ENCODE measurements around the gene RBBP8NL.

DNA sequence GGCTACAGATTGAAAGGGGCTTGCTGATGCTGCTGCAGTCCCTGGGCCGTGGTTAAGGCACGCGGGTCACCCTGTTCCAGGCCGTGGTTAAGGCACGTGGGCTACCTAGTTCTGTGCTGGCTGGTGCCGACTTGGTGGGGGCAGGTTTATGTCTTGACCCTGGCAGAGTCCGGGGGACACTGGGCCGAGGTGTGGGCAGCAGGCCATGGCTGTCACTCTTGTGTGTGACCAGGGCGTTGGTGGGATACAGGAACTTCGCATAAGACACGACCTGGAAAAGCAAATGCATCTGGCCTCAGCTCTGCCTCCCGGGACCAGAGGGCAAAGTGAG is 34.0 kb downstream of the RBBP8NL start:
- TF ChIP-seq, protein P1, sequence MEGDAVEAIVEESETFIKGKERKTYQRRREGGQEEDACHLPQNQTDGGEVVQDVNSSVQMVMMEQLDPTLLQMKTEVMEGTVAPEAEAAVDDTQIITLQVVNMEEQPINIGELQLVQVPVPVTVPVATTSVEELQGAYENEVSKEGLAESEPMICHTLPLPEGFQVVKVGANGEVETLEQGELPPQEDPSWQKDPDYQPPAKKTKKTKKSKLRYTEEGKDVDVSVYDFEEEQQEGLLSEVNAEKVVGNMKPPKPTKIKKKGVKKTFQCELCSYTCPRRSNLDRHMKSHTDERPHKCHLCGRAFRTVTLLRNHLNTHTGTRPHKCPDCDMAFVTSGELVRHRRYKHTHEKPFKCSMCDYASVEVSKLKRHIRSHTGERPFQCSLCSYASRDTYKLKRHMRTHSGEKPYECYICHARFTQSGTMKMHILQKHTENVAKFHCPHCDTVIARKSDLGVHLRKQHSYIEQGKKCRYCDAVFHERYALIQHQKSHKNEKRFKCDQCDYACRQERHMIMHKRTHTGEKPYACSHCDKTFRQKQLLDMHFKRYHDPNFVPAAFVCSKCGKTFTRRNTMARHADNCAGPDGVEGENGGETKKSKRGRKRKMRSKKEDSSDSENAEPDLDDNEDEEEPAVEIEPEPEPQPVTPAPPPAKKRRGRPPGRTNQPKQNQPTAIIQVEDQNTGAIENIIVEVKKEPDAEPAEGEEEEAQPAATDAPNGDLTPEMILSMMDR (IDR thresholded peaks at IDR 0.05; ENCODE audit: low read depth, low read length, missing input control): no peak
- TF ChIP-seq YY1 (IDR thresholded peaks at IDR 0.05): no peak
- TF ChIP-seq, protein P2, sequence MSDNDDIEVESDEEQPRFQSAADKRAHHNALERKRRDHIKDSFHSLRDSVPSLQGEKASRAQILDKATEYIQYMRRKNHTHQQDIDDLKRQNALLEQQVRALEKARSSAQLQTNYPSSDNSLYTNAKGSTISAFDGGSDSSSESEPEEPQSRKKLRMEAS (IDR thresholded peaks at IDR 0.05): no peak
- TF ChIP-seq, protein P3, sequence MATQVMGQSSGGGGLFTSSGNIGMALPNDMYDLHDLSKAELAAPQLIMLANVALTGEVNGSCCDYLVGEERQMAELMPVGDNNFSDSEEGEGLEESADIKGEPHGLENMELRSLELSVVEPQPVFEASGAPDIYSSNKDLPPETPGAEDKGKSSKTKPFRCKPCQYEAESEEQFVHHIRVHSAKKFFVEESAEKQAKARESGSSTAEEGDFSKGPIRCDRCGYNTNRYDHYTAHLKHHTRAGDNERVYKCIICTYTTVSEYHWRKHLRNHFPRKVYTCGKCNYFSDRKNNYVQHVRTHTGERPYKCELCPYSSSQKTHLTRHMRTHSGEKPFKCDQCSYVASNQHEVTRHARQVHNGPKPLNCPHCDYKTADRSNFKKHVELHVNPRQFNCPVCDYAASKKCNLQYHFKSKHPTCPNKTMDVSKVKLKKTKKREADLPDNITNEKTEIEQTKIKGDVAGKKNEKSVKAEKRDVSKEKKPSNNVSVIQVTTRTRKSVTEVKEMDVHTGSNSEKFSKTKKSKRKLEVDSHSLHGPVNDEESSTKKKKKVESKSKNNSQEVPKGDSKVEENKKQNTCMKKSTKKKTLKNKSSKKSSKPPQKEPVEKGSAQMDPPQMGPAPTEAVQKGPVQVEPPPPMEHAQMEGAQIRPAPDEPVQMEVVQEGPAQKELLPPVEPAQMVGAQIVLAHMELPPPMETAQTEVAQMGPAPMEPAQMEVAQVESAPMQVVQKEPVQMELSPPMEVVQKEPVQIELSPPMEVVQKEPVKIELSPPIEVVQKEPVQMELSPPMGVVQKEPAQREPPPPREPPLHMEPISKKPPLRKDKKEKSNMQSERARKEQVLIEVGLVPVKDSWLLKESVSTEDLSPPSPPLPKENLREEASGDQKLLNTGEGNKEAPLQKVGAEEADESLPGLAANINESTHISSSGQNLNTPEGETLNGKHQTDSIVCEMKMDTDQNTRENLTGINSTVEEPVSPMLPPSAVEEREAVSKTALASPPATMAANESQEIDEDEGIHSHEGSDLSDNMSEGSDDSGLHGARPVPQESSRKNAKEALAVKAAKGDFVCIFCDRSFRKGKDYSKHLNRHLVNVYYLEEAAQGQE (IDR thresholded peaks at IDR 0.05): no peak
- TF ChIP-seq JUND (IDR thresholded peaks at IDR 0.05): no peak
- TF ChIP-seq TAF1 (conservative IDR thresholded peaks at IDR 0.05): no peak
- no peak for TF ChIP-seq HNF4A (conservative IDR thresholded peaks at IDR 0.05)
- no peak for TF ChIP-seq RAD21 (IDR thresholded peaks at IDR 0.05)
- TF ChIP-seq, protein P4, sequence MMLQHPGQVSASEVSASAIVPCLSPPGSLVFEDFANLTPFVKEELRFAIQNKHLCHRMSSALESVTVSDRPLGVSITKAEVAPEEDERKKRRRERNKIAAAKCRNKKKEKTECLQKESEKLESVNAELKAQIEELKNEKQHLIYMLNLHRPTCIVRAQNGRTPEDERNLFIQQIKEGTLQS (IDR thresholded peaks at IDR 0.05): no peak
- no peak for TF ChIP-seq RXRA (IDR thresholded peaks at IDR 0.05)
- no peak for TF ChIP-seq FOXA1 (IDR thresholded peaks at IDR 0.05)
- no peak for TF ChIP-seq NR2F2 (IDR thresholded peaks at IDR 0.05)
- TF ChIP-seq HNF4G (IDR thresholded peaks at IDR 0.05): no peak
